GM18861 (cell line): ENCODE results near the gene ITPA.

Experiments
- ATAC-seq: cut with Tn5 transposase; IDR thresholded peaks from one replicate; pipeline ENCODE4 v1.9.1; 2021; ENCODE audit not compliant: unreplicated experiment

Gene ITPA

GRCh38 chr20:3227506-3227905 lies 18.2 kb downstream of the ITPA start:
- ATAC-seq: no peak

GRCh38 chr20:3227936-3228749 lies 18.8 kb downstream of the ITPA start:
- ATAC-seq: no peak

- ATAC-seq: no peak
Measured at GRCh38 chr20:3228750-3229032, 19.4 kb downstream of the ITPA start.

- ATAC-seq: no peak
Measured at GRCh38 chr20:3229158-3229557, 19.9 kb downstream of the ITPA start.

- ATAC-seq: no peak
Measured at GRCh38 chr20:3229798-3230197, 20.5 kb downstream of the ITPA start.

- ATAC-seq: no peak
Measured at GRCh38 chr20:3231116-3231515, 21.8 kb downstream of the ITPA start.

- ATAC-seq: no peak
Measured at GRCh38 chr20:3231889-3232588, 22.7 kb downstream of the ITPA start.

- ATAC-seq: no peak
Measured at GRCh38 chr20:3233131-3233990, 24.1 kb downstream of the ITPA start.

- ATAC-seq: no peak
Measured at GRCh38 chr20:3233991-3234498, 24.7 kb downstream of the ITPA start.

- ATAC-seq: no peak
Measured at GRCh38 chr20:3235666-3236324, 26.5 kb downstream of the ITPA start.

GRCh38 chr20:3237011-3237957 lies 28.0 kb downstream of the ITPA start:
- ATAC-seq: no peak

- no peak for ATAC-seq
Measured at GRCh38 chr20:3237958-3238615, 28.8 kb downstream of the ITPA start.

- ATAC-seq: no peak
Measured at GRCh38 chr20:3238616-3239025, 29.3 kb downstream of the ITPA start.

GRCh38 chr20:3239026-3239866 lies 29.9 kb downstream of the ITPA start, which contains the start of gene SLC4A11:
TSS of gene SLC4A11 (minus strand) at chr20:3239190. CDS start at chr20:3239137, 53 bp downstream.
- ATAC-seq: no peak

GRCh38 chr20:3239867-3240775 lies 30.8 kb downstream of the ITPA start:
- no peak for ATAC-seq

- no peak for ATAC-seq
Measured at GRCh38 chr20:3240776-3241363, 31.6 kb downstream of the ITPA start.

GRCh38 chr20:3242172-3242692 lies 32.9 kb downstream of the ITPA start:
- no peak for ATAC-seq
